ENCODE measurements around the gene MRE11.

DNA sequence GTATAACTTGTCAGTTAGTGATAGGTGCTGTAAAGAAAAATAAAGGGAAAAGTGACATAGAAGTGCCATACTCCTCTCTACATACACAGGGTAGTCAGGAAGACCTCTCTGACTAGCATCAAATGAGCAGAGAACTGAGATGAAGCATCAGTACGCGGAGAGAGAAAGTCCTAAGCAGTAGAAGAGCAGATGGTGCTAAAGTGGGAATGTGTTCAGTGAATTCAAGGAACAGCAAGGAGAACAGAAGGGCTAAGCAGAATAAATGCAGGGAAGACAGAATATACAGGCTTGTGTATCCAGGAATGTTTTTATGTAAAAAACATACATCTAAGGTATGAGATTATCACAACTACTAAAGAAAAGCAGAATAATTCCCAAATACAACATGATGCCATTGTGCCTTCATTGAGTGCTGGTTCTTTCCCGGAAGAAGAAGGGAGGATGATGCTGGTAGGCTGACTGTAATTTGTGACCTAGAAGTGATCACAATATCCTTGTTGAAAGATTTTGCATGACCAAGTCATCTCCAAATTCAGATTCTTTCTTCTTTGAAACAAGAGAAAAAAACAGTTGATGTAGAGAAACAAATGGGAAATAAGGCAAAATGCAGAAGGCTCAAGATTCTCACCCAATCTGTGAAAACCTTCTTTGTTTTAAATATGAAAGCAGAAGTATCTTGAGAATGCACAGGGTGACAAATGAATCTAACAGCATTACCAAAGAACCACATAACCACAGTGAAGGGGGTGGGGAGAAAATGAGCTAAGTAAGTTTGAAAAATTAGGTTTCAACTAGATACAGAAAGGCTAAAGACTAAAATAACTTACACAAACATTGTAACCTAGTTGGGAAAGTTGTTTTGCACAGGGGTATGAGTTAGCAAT lies 20.5 kb downstream of the MRE11 start:
- TF ChIP-seq, protein P1, sequence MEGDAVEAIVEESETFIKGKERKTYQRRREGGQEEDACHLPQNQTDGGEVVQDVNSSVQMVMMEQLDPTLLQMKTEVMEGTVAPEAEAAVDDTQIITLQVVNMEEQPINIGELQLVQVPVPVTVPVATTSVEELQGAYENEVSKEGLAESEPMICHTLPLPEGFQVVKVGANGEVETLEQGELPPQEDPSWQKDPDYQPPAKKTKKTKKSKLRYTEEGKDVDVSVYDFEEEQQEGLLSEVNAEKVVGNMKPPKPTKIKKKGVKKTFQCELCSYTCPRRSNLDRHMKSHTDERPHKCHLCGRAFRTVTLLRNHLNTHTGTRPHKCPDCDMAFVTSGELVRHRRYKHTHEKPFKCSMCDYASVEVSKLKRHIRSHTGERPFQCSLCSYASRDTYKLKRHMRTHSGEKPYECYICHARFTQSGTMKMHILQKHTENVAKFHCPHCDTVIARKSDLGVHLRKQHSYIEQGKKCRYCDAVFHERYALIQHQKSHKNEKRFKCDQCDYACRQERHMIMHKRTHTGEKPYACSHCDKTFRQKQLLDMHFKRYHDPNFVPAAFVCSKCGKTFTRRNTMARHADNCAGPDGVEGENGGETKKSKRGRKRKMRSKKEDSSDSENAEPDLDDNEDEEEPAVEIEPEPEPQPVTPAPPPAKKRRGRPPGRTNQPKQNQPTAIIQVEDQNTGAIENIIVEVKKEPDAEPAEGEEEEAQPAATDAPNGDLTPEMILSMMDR (IDR thresholded peaks at IDR 0.05; ENCODE audit: low read depth, low read length, poor library complexity, severe bottlenecking): no peak
- TF ChIP-seq EZH2phosphoT487 (IDR thresholded peaks at IDR 0.05; ENCODE audit: borderline replicate concordance, low read length): no peak
